ENCODE measurements around the gene TUBB4B. TPM values are rescaled to one million over a fixed set of nuclear protein-coding genes. Genes with fewer than 3 reads are reported as not detected.
A peak's percentile ranks its signal among the peaks of the same experiment; 100 is the strongest.
"Not testable (repeated sequence)": the region's sequence is repeated elsewhere in the genome, so short reads cannot be mapped to it uniquely, and the experiment has no call there.

Gene TUBB4B
- total RNA-seq, 4 donors from 2014 or later = 181 to 757 (median 487) TPM

DNA sequence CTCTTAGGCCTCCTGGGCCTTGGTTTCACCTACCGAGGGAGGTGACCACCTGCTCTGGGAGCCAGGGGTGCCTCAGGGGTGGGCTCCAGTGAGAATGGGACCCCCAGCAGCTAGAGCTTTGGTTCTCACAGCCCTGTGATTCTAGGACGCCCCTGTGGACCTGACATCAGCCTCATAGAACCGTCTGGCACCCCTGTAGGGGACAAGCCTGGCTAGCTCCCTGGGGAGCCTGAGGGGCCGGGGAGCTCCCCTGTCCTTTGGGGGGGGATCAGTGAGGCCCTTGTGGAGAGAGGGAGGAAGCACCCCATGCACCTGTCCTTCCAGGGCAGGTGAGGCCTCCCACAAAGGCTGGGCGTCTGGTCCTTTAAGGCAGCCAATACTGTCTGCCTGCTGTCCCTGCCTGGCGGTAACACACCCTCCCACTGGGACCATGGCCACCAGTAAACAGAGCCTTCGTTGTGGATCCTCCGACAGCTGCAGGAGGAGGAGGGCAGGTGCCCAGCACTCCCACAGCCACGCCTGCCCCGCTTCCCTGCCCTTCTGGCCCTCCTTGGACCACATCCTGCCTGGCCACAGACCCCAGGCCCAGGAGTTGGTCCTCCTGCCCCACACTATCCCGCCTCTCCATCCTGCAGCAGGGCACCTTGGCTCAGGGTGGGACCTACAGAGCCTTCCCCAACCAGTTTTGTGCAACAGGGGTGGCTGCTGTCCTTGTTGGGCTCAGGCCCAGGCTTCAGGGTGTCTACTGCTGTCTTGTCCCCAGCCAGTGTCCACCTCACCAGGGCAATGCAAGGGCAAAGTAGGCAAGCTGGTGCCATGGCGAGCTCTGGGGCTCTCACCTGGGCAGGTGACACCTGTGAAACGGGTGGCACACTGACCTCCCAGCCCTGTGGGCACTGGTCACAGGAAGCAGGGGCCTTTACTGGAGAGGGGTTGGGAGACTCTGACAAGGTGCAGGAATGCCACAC is 3.0 kb upstream of the TUBB4B start:
- Histone ChIP-seq H3K9me3 (no peaks in the 10 kb centered on the region), H3K27me3 (no peaks in the 10 kb centered on the region), H3K27ac (no peak overlapping the region), H3K4me1 (peaks cover 22 to 55% of the 10 kb centered on the region in 2 donors), H3K4me3 (replicated peaks in 1 of 3) (no peak overlapping the region), H3K36me3 (peaks cover 9 to 13% of the 10 kb centered on the region in 2 donors)
- no peak for TF ChIP-seq POLR2A (IDR thresholded peaks at IDR 0.05)
- TF ChIP-seq, protein P1, sequence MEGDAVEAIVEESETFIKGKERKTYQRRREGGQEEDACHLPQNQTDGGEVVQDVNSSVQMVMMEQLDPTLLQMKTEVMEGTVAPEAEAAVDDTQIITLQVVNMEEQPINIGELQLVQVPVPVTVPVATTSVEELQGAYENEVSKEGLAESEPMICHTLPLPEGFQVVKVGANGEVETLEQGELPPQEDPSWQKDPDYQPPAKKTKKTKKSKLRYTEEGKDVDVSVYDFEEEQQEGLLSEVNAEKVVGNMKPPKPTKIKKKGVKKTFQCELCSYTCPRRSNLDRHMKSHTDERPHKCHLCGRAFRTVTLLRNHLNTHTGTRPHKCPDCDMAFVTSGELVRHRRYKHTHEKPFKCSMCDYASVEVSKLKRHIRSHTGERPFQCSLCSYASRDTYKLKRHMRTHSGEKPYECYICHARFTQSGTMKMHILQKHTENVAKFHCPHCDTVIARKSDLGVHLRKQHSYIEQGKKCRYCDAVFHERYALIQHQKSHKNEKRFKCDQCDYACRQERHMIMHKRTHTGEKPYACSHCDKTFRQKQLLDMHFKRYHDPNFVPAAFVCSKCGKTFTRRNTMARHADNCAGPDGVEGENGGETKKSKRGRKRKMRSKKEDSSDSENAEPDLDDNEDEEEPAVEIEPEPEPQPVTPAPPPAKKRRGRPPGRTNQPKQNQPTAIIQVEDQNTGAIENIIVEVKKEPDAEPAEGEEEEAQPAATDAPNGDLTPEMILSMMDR (IDR thresholded peaks at IDR 0.05) = no peak
- intact Hi-C loops (cut with DNase I) = no loop called here
- WGBS, 2 donors = 65 to 87% methylated on average over 8 to 9 of the region's 13 CpGs
- no peak for DNase-seq

DNA sequence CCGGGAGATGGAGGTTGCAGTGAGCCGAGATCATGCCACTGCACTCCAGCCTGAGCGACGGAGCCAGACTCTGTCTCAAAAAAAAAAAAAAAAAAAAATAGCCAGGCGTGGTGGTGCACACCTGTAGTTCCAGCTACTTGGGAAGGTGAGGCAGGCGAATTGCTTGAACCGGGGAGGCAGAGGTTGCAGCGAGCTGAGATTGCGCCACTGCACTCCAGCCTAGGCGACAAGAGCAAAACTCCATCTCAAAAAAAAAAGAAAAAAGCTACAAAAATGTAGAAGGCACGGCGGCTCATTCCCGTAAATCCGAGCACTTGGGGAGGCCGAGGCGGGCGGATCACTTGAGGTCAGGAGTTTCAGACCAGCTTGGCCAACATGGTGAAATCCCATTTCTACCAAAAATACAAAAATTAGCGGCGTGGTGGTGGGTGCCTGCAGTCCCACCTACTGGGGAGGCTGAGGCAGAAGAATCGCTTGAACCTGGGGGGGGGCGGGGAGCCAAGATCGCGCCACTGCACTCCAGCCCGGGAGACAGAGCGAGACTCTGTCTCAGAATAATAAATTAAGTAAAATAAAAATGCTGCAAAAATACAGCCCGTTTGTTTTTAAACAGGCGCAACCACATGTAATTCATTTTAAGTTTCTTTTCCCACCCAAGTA is 1.4 kb upstream of the TUBB4B start:
- 51 to 53% methylated on average over 27 of the region's 27 CpGs for WGBS, 2 donors
- peak overlapping the region; percentile 32 to 66 (median 48) for H3K4me3 ChIP-seq (replicated peaks in 1 of 3)
- H3K27me3 ChIP-seq; H3K9me3 ChIP-seq; DNase-seq; intact Hi-C loops (cut with DNase I): not testable (repeated sequence)
- H3K27ac ChIP-seq = peak overlapping the region; percentile 91 to 97 (median 94)
- H3K4me1 ChIP-seq = peaks cover 22 to 55% of the 10 kb centered on the region in 2 donors
- peaks cover 16 to 18% of the 10 kb centered on the region in 2 donors for H3K36me3 ChIP-seq

- peaks cover 22 to 55% of the 10 kb centered on the region in 2 donors for H3K4me1 ChIP-seq
- peak; percentile 87 to 88 for DNase-seq
- intact Hi-C loops (cut with DNase I) = no loop called here
- no peaks in the 10 kb centered on the region for H3K27me3 ChIP-seq
- 0% methylated on average over 1 to 7 of the region's 58 CpGs for WGBS, 2 donors
- H3K9me3 ChIP-seq = no peaks in the 10 kb centered on the region
- peak overlapping the region; percentile 91 to 97 (median 94) for H3K27ac ChIP-seq
- H3K36me3 ChIP-seq = peaks cover 16 to 18% of the 10 kb centered on the region in 2 donors
- H3K4me3 ChIP-seq (replicated peaks in 1 of 3) = peak overlapping the region; percentile 38 to 66 (median 48)
- no peak for TF ChIP-seq POLR2A (IDR thresholded peaks at IDR 0.05)
- TF ChIP-seq, protein P1 (IDR thresholded peaks at IDR 0.05) = no peak
These were observed 708 bp upstream of the TUBB4B start for GRCh38 chr9:137240318-137240840.

DNA sequence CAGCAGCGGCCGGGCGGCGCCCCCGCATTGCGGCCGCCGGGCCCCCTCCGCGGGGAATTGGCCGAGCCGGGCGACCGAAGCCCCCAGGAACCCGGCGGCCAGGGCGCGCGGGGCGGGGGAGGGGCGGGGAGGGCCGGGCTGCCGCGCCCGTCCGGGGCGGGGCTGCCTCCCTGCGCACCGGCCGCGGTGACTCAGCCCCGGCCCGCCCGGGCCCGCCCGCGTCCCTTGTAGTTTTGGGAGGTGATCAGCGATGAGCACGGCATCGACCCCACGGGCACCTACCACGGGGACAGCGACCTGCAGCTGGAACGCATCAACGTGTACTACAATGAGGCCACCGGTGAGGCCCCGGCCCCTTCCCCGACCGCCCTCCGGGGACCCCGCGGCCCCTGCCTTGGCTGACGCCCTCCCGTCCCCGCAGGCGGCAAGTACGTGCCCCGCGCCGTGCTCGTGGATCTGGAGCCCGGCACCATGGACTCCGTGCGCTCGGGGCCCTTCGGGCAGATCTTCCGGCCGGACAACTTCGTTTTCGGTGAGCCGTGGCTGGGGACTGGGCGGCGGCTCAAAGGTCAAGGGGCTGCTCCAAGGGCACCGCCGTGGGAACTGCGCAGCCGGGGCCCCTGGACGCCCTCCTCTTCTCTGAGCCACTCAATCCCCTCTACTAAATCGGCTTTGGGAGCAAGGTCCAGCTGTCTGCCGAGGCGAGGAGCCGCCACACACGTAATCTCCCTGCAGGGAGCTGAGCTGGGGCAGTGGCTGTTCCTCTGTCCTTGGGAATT is 592 bp downstream of the TUBB4B start:
- Histone ChIP-seq H3K9me3 (no peaks in the 10 kb centered on the region), H3K36me3 (peaks cover 16 to 18% of the 10 kb centered on the region in 2 donors), H3K27me3 (no peaks in the 10 kb centered on the region), H3K4me3 (replicated peaks in 1 of 3) (peak overlapping the region; percentile 71 to 83 (median 72)), H3K4me1 (peaks cover 15 to 45% of the 10 kb centered on the region in 2 donors), H3K27ac (peak overlapping the region; percentile 66 to 74 (median 70))
- TF ChIP-seq, protein P1 (IDR thresholded peaks at IDR 0.05) = no peak
- no peak for TF ChIP-seq POLR2A (IDR thresholded peaks at IDR 0.05)
- DNase-seq = peak; percentile 47 to 56
- intact Hi-C loops (cut with DNase I) = no loop called here
- WGBS, 2 donors = 5 to 27% methylated on average over 5 to 21 of the region's 83 CpGs

All from thyroid gland (tissue), 4 donors.